ENCODE results near the gene SMYD3. TPM values are rescaled to one million over a fixed set of nuclear protein-coding genes. Genes with fewer than 3 reads are reported as not detected.

SMYD3 gene
- total and polyA plus RNA-seq, 9 donors = 10.8 to 24.0 (median 13.7) TPM

- intact Hi-C loops (cut with DNase I) = no loop called here
- no peak overlapping the region for H3K4me3 ChIP-seq
- H3K36me3 ChIP-seq = no peaks in the 10 kb centered on the region
- 89 to 94% (median 93%) methylated on average over 3 of the region's 3 CpGs for WGBS, 3 donors
- H3K27me3 ChIP-seq = no peaks in the 10 kb centered on the region
- no peak for TF ChIP-seq POLR2A (IDR thresholded peaks at IDR 0.05)
- no peak for TF ChIP-seq EP300 (IDR thresholded peaks at IDR 0.05)
- TF ChIP-seq CTCF (IDR thresholded peaks at IDR 0.05) = no peak
- H3K9me3 ChIP-seq = no peaks in the 10 kb centered on the region
- no peak for DNase-seq
- no peak overlapping the region for H3K27ac ChIP-seq
- peaks cover 4% of the 10 kb centered on the region for H3K4me1 ChIP-seq (ENCODE audit: insufficient read depth)
These were observed 545.9 kb downstream of the SMYD3 start for GRCh38 chr1:245961137-245961540.

GRCh38 chr1:245960171-245960570, 546.9 kb downstream of the SMYD3 start:
- peaks cover 4% of the 10 kb centered on the region for H3K4me1 ChIP-seq (ENCODE audit: insufficient read depth)
- no peak overlapping the region for H3K4me3 ChIP-seq
- H3K27ac ChIP-seq = no peak overlapping the region
- no peaks in the 10 kb centered on the region for H3K9me3 ChIP-seq
- WGBS, 3 donors = 71 to 92% (median 87%) methylated on average over 4 of the region's 4 CpGs
- intact Hi-C loops (cut with DNase I) = no loop called here
- no peak for DNase-seq
- no peaks in the 10 kb centered on the region for H3K27me3 ChIP-seq
- TF ChIP-seq CTCF (IDR thresholded peaks at IDR 0.05) (no peak), POLR2A (IDR thresholded peaks at IDR 0.05) (no peak)
- H3K36me3 ChIP-seq = no peaks in the 10 kb centered on the region

- no peak for TF ChIP-seq POLR2A (IDR thresholded peaks at IDR 0.05)
- no peak for DNase-seq
- WGBS, 3 donors = 61 to 92% (median 91%) methylated on average over 6 of the region's 6 CpGs
- Histone ChIP-seq H3K27ac (no peak overlapping the region), H3K36me3 (no peaks in the 10 kb centered on the region), H3K27me3 (no peaks in the 10 kb centered on the region), H3K4me1 (ENCODE audit: insufficient read depth) (peaks cover 7% of the 10 kb centered on the region), H3K9me3 (no peaks in the 10 kb centered on the region), H3K4me3 (no peak overlapping the region)
- intact Hi-C loops (cut with DNase I) = no loop called here
These were observed 549.1 kb downstream of the SMYD3 start for GRCh38 chr1:245958016-245958415.

GRCh38 chr1:245957427-245957826, 549.7 kb downstream of the SMYD3 start:
- Histone ChIP-seq H3K9me3 (no peaks in the 10 kb centered on the region), H3K4me1 (ENCODE audit: insufficient read depth) (peaks cover 5% of the 10 kb centered on the region), H3K4me3 (no peak overlapping the region), H3K36me3 (no peaks in the 10 kb centered on the region), H3K27ac (no peak overlapping the region), H3K27me3 (no peaks in the 10 kb centered on the region)
- intact Hi-C loops (cut with DNase I) = no loop called here
- no peak for TF ChIP-seq POLR2A (IDR thresholded peaks at IDR 0.05)
- TF ChIP-seq CTCF (IDR thresholded peaks at IDR 0.05) = no peak
- no peak for TF ChIP-seq EP300 (IDR thresholded peaks at IDR 0.05)
- WGBS, 3 donors = 69 to 88% (median 85%) methylated on average over 7 of the region's 7 CpGs
- no peak for DNase-seq

- Histone ChIP-seq H3K9me3 (no peaks in the 10 kb centered on the region), H3K27ac (no peak overlapping the region), H3K4me1 (ENCODE audit: insufficient read depth) (peaks cover 3% of the 10 kb centered on the region), H3K36me3 (no peaks in the 10 kb centered on the region), H3K4me3 (no peak overlapping the region), H3K27me3 (no peaks in the 10 kb centered on the region)
- TF ChIP-seq CTCF (IDR thresholded peaks at IDR 0.05) (no peak), EP300 (IDR thresholded peaks at IDR 0.05) (no peak), POLR2A (IDR thresholded peaks at IDR 0.05) (no peak)
- 87 to 94% (median 88%) methylated on average over 4 of the region's 4 CpGs for WGBS, 3 donors
- intact Hi-C loops (cut with DNase I) = no loop called here
- DNase-seq = no peak
These were observed 550.9 kb downstream of the SMYD3 start for GRCh38 chr1:245956225-245956624.
